CD14-positive monocyte (primary cell): ENCODE measurements around the gene STARD10. TPM values are rescaled to one million over a fixed set of nuclear protein-coding genes. Genes with fewer than 3 reads are reported as not detected.

Experiments used
- DNase-seq, 3 donors: peaks; one replicate each; pipeline ENCODE4 v3.0.0-alpha.2; 2011 to 2022
- H2AFZ ChIP-seq: 2 replicates; pipeline ENCODE4 v1.6.0; 2012; ENCODE audit warnings: mild to moderate bottlenecking, low read depth, low read length, inconsistent platforms; ENCODE audit not compliant: insufficient read depth, poor library complexity, severe bottlenecking
- H3K27ac ChIP-seq, 2 donors: 1 replicate in 1 of 2; 2 replicates in 1 of 2; pipeline ENCODE4 v1.5.1; 2012 to 2013; ENCODE audit warnings: low read length in 2 of 2, control low read depth in 1 of 2, inconsistent platforms in 1 of 2, low read depth in 1 of 2, mild to moderate bottlenecking in 1 of 2
- H3K27me3 ChIP-seq, 2 donors: one replicate each; pipeline versions ENCODE4 v1.6.0 to v1.6.1; 2011 to 2013; ENCODE audit warnings: low read length in 2 of 2; ENCODE audit not compliant: control insufficient read depth in 2 of 2, insufficient read depth in 2 of 2
- H3K36me3 ChIP-seq, 2 donors: replicated peaks in 1 of 2; 1 replicate in 1 of 2; 2 replicates in 1 of 2; pipeline versions ENCODE4 v1.5.1 to v1.6.1; 2012 to 2013; ENCODE audit warnings: low read length in 2 of 2, control low read depth in 1 of 2, inconsistent platforms in 1 of 2, mild to moderate bottlenecking in 1 of 2; ENCODE audit not compliant: insufficient read depth in 2 of 2, control insufficient read depth in 1 of 2
- H3K4me1 ChIP-seq, 2 donors: 1 replicate in 1 of 2; 2 replicates in 1 of 2; pipeline versions ENCODE4 v1.5.1 to v1.6.1; 2012 to 2013; ENCODE audit warnings: low read length in 2 of 2, control low read depth in 1 of 2, inconsistent platforms in 1 of 2, mild to moderate bottlenecking in 1 of 2, moderate library complexity in 1 of 2; ENCODE audit not compliant: insufficient read depth in 2 of 2, control insufficient read depth in 1 of 2
- H3K4me2 ChIP-seq: replicated peaks from 2 replicates; pipeline ENCODE3; 2012; ENCODE audit warnings: low read length, moderate library complexity, mild to moderate bottlenecking; ENCODE audit not compliant: poor library complexity, severe bottlenecking; ENCODE audit errors: extremely low read depth
- H3K4me3 ChIP-seq, 3 experiments: fragments of 200-600 bp in 1 of 3; sonication (generic) in 1 of 3; replicated peaks in 1 of 3; 1 replicate in 2 of 3; 2 replicates in 1 of 3; pipeline ENCODE4 v1.5.1; 2011 to 2013; ENCODE audit warnings: low read length in 3 of 3, mild to moderate bottlenecking in 3 of 3, control low read depth in 2 of 3, low read depth in 2 of 3, inconsistent platforms in 1 of 3, moderate library complexity in 1 of 3
- H3K79me2 ChIP-seq: 2 replicates; pipeline ENCODE4 v1.6.0; 2012; ENCODE audit warnings: mild to moderate bottlenecking, control low read depth, inconsistent platforms, low read length, moderate library complexity; ENCODE audit not compliant: insufficient read depth
- H3K9ac ChIP-seq: 2 replicates; pipeline ENCODE4 v1.6.0; 2017; ENCODE audit warnings: low read length, mild to moderate bottlenecking; ENCODE audit not compliant: insufficient read depth, poor library complexity, severe bottlenecking
- H3K9me3 ChIP-seq, 2 donors: replicated peaks in 1 of 2; 1 replicate in 1 of 2; 2 replicates in 1 of 2; pipeline versions ENCODE4 v1.5.1 to v1.6.1; 2012 to 2013; ENCODE audit warnings: low read length in 2 of 2, control low read depth in 1 of 2; ENCODE audit not compliant: control insufficient read depth in 1 of 2, insufficient read depth in 1 of 2
- H4K20me1 ChIP-seq: 2 replicates; pipeline ENCODE4 v1.6.0; 2012; ENCODE audit warnings: mild to moderate bottlenecking, low read length, control low read depth, moderate library complexity; ENCODE audit not compliant: insufficient read depth
- H3K27ac Mint-ChIP-seq, 7 donors: one replicate each; pipeline ENCODE4 v1.8.0; 2020; ENCODE audit warnings: mild to moderate bottlenecking in 7 of 7, mixed read lengths in 7 of 7, moderate library complexity in 6 of 7, inconsistent platforms in 2 of 7
- H3K27me3 Mint-ChIP-seq, 3 donors: one replicate each; pipeline ENCODE4 v1.8.0; 2021 to 2022; ENCODE audit warnings: low read depth in 3 of 3, mild to moderate bottlenecking in 3 of 3, mixed read lengths in 3 of 3, moderate library complexity in 3 of 3, inconsistent platforms in 1 of 3
- H3K36me3 Mint-ChIP-seq, 2 donors: one replicate each; pipeline ENCODE4 v1.8.0; 2020; ENCODE audit warnings: mixed read lengths in 2 of 2, inconsistent platforms in 1 of 2, mild to moderate bottlenecking in 1 of 2
- H3K4me1 Mint-ChIP-seq: one replicate; pipeline ENCODE4 v1.8.0; 2020; ENCODE audit warnings: mild to moderate bottlenecking, mixed read lengths
- H3K4me3 Mint-ChIP-seq, 2 donors: one replicate each; pipeline ENCODE4 v1.8.0; 2020; ENCODE audit warnings: mild to moderate bottlenecking in 2 of 2, mixed read lengths in 2 of 2, moderate library complexity in 1 of 2
- H3K9me3 Mint-ChIP-seq, 7 donors: one replicate each; pipeline ENCODE4 v1.8.0; 2020 to 2022; ENCODE audit warnings: mixed read lengths in 7 of 7, mild to moderate bottlenecking in 6 of 7, moderate library complexity in 6 of 7, inconsistent platforms in 2 of 7
- WGBS: methylation state at CpG from one replicate; pipeline ENCODE4 v1.1.5; 2013; ENCODE audit warnings: missing lambda C conversion rate; ENCODE audit not compliant: insufficient coverage; 5-methylcytosine and 5-hydroxymethylcytosine counted together
- intact Hi-C, 2 donors: fragments of 100-400 bp; cut with micrococcal nuclease; formaldehyde crosslinking; loops; one replicate each; pipeline versions ENCODE4 v1.15.0 to v1.15.1; 2023
- polyA plus RNA-seq, 3 donors: library from polyadenylated mRNA; depleted of rRNA in 1 of 3; unstranded in 2 of 3; stranded (reverse) in 1 of 3; fragments of 300-500 nt in 2 of 3; fragments of >200 nt in 1 of 3; fragmentation: Illumina TruSeq in 2 of 3; gene quantifications; 1 replicate in 2 of 3; 2 replicates in 1 of 3; pipeline ENCODE4 v1.2.3, GENCODE V29; 2012 to 2021
- TF ChIP-seq, protein P1 (sequence below): fragments of 200-600 bp; IDR thresholded peaks from one replicate; pipeline ENCODE4 v1.8.0; 2022; ENCODE audit warnings: antibody characterized with exemption, mild to moderate bottlenecking

STARD10 gene
- polyA plus RNA-seq, 3 donors, result 13.6 to 18.7 (median 15.4) TPM

DNA sequence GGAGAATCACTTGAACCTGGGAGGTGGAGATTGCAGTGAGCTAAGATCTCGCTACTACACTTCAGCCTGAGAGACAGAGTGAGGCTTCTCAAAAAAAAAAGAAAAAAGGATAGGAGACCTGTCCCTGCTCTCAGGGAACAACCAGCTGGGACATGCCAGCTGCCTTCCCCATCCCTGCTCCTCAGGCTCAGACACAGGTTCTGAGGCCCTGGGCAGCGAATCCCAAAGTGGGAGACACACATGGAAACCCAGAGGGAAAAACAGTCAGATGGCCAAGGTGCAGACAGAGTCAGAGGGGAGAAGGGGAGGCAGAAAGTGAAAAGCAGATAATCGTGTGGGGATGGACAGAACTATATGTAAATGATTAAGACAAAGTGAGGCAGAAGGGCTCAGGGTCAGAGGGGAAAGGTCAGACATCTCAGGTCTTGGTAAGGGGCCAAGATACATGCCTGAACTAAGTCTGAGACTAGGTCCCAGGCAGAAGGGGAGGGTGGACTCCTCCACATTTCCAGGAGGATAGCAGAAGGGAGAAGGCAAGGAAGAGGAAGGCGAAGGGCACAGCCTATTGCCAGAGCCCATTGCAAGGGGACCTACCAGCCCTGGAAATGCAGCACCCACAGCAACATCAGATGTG is 14.2 kb downstream of the STARD10 start:
- Mint-ChIP-seq H3K4me1 (peaks cover 43% of the 10 kb centered on the region), H3K27ac (no peak overlapping the region), H3K4me3 (peak overlapping the region; percentile 65 to 74), H3K9me3 (peaks cover 0 to 2% (median 0%) of the 10 kb centered on the region in 7 donors), H3K27me3 (peaks cover 29 to 37% (median 35%) of the 10 kb centered on the region in 3 donors), H3K36me3 (peaks cover 6 to 24% of the 10 kb centered on the region in 2 donors)
- 75% methylated on average over 2 of the region's 4 CpGs for WGBS
- intact Hi-C loops, result no loop called here
- DNase-seq, result no peak
- H4K20me1 ChIP-seq, result peaks cover 16% of the 10 kb centered on the region
- H3K36me3 ChIP-seq, result no peaks in the 10 kb centered on the region
- no peak overlapping the region for H3K9ac ChIP-seq
- TF ChIP-seq, protein P1, sequence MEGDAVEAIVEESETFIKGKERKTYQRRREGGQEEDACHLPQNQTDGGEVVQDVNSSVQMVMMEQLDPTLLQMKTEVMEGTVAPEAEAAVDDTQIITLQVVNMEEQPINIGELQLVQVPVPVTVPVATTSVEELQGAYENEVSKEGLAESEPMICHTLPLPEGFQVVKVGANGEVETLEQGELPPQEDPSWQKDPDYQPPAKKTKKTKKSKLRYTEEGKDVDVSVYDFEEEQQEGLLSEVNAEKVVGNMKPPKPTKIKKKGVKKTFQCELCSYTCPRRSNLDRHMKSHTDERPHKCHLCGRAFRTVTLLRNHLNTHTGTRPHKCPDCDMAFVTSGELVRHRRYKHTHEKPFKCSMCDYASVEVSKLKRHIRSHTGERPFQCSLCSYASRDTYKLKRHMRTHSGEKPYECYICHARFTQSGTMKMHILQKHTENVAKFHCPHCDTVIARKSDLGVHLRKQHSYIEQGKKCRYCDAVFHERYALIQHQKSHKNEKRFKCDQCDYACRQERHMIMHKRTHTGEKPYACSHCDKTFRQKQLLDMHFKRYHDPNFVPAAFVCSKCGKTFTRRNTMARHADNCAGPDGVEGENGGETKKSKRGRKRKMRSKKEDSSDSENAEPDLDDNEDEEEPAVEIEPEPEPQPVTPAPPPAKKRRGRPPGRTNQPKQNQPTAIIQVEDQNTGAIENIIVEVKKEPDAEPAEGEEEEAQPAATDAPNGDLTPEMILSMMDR, result no peak
- H3K4me1 ChIP-seq, result peaks cover 28 to 40% of the 10 kb centered on the region in 2 donors
- no peaks in the 10 kb centered on the region for H3K9me3 ChIP-seq
- H3K27ac ChIP-seq, result no peak overlapping the region
- no peak overlapping the region for H2AFZ ChIP-seq
- no peak overlapping the region for H3K4me3 ChIP-seq
- no peak overlapping the region for H3K4me2 ChIP-seq
- no peaks in the 10 kb centered on the region for H3K79me2 ChIP-seq
- H3K27me3 ChIP-seq, result peaks cover 3 to 30% of the 10 kb centered on the region in 2 donors

GRCh38 chr11:72778535-72779494 is 15.0 kb downstream of the STARD10 start:
- Histone ChIP-seq H4K20me1 (peaks cover 16% of the 10 kb centered on the region), H3K27me3 (peaks cover 3 to 30% of the 10 kb centered on the region in 2 donors), H3K4me2 (no peak overlapping the region), H3K27ac (no peak overlapping the region), H3K36me3 (no peaks in the 10 kb centered on the region), H3K9ac (no peak overlapping the region), H3K4me1 (peaks cover 28 to 40% of the 10 kb centered on the region in 2 donors), H3K9me3 (no peaks in the 10 kb centered on the region), H3K79me2 (no peaks in the 10 kb centered on the region), H3K4me3 (no peak overlapping the region), H2AFZ (no peak overlapping the region)
- peaks cover 6 to 24% of the 10 kb centered on the region in 2 donors for H3K36me3 Mint-ChIP-seq
- TF ChIP-seq, protein P1, result no peak
- peaks cover 0 to 2% (median 0%) of the 10 kb centered on the region in 7 donors for H3K9me3 Mint-ChIP-seq
- H3K27me3 Mint-ChIP-seq, result peaks cover 29 to 37% (median 35%) of the 10 kb centered on the region in 3 donors
- H3K4me3 Mint-ChIP-seq, result peak overlapping the region in 1 of 2 donors; percentile 74
- no peak for DNase-seq
- peaks cover 43% of the 10 kb centered on the region for H3K4me1 Mint-ChIP-seq
- H3K27ac Mint-ChIP-seq, result no peak overlapping the region
- WGBS, result 100% methylated on average over 2 of the region's 7 CpGs
- intact Hi-C loops, result no loop called here
